ENCODE results near the gene AQP1. TPM values are rescaled to one million over a fixed set of nuclear protein-coding genes. Genes with fewer than 3 reads are reported as not detected.

AQP1 gene
- total RNA-seq, 4 donors from 2014 or later, result 81.9 to 149 (median 113) TPM

GRCh38 chr7:30936650-30937245 is 25.1 kb downstream of the AQP1 start:
- peaks cover 3 to 8% of the 10 kb centered on the region in 2 donors for H3K4me1 ChIP-seq
- no peaks in the 10 kb centered on the region for H3K36me3 ChIP-seq
- no peak overlapping the region for H3K4me3 ChIP-seq
- DNase-seq (no peak), ATAC-seq (no peak)
- H3K27me3 ChIP-seq, result peaks cover 0 to 4% (median 0%) of the 10 kb centered on the region in 3 donors
- no peaks in the 10 kb centered on the region for H3K9me3 ChIP-seq
- H3K27ac ChIP-seq, result no peak overlapping the region
- TF ChIP-seq CTCF (IDR thresholded peaks at IDR 0.05 in 4 of 5, conservative IDR thresholded peaks at IDR 0.05 in 1 of 5) (no peak), POLR2A (IDR thresholded peaks at IDR 0.05) (no peak)
- intact Hi-C loops (cut with DNase I; ENCODE audit: low total_unique reads), result loop anchor here (10.0 kb wide), 1 partner anchor 132 kb away; no protein-coding TSS in a partner anchor
- in situ Hi-C loops (cut with MboI; ENCODE audit: low sequenced_read_pairs in 4 of 4), result no loop called here

GRCh38 chr7:30937416-30937815 is 25.8 kb downstream of the AQP1 start:
- H3K4me3 ChIP-seq, result no peak overlapping the region
- no peaks in the 10 kb centered on the region for H3K36me3 ChIP-seq
- DNase-seq (no peak), ATAC-seq (no peak)
- peaks cover 0 to 4% (median 0%) of the 10 kb centered on the region in 3 donors for H3K27me3 ChIP-seq
- peaks cover 0 to 4% of the 10 kb centered on the region in 2 donors for H3K4me1 ChIP-seq
- intact Hi-C loops (cut with DNase I; ENCODE audit: low total_unique reads) (loop anchor here (10.0 kb wide), 1 partner anchor 133 kb away; no protein-coding TSS in a partner anchor), in situ Hi-C loops (cut with MboI; ENCODE audit: low sequenced_read_pairs in 4 of 4) (no loop called here)
- no peak overlapping the region for H3K27ac ChIP-seq
- no peaks in the 10 kb centered on the region for H3K9me3 ChIP-seq
- TF ChIP-seq CTCF (IDR thresholded peaks at IDR 0.05 in 4 of 5, conservative IDR thresholded peaks at IDR 0.05 in 1 of 5) (no peak), POLR2A (IDR thresholded peaks at IDR 0.05) (no peak)

GRCh38 chr7:30938435-30939316 is 27.0 kb downstream of the AQP1 start:
- H3K27me3 ChIP-seq, result peaks cover 0 to 4% (median 4%) of the 10 kb centered on the region in 3 donors
- intact Hi-C loops (cut with DNase I; ENCODE audit: low total_unique reads) (loop anchor here (10.0 kb wide), 1 partner anchor 134 kb away; no protein-coding TSS in a partner anchor), in situ Hi-C loops (cut with MboI; ENCODE audit: low sequenced_read_pairs in 4 of 4) (no loop called here)
- H3K27ac ChIP-seq, result no peak overlapping the region
- no peaks in the 10 kb centered on the region for H3K36me3 ChIP-seq
- H3K9me3 ChIP-seq, result no peaks in the 10 kb centered on the region
- peaks cover 0 to 4% of the 10 kb centered on the region in 2 donors for H3K4me1 ChIP-seq
- DNase-seq (peak; percentile 38 to 56), ATAC-seq (peak; percentile 58 to 78)
- peak overlapping the region in 1 of 4 donors; percentile 11 for H3K4me3 ChIP-seq
- no peak for TF ChIP-seq POLR2A (IDR thresholded peaks at IDR 0.05)
- TF ChIP-seq CTCF (IDR thresholded peaks at IDR 0.05 in 4 of 5, conservative IDR thresholded peaks at IDR 0.05 in 1 of 5), result peak; percentile 54 to 96 (median 83)

- no peak for TF ChIP-seq POLR2A (IDR thresholded peaks at IDR 0.05)
- no peak for TF ChIP-seq CTCF (IDR thresholded peaks at IDR 0.05 in 4 of 5, conservative IDR thresholded peaks at IDR 0.05 in 1 of 5)
- H3K27me3 ChIP-seq, result peaks cover 0 to 16% (median 4%) of the 10 kb centered on the region in 3 donors
- H3K4me3 ChIP-seq, result no peak overlapping the region
- in situ Hi-C loops (cut with MboI; ENCODE audit: low sequenced_read_pairs in 4 of 4) (no loop called here), intact Hi-C loops (cut with DNase I; ENCODE audit: low total_unique reads) (no loop called here)
- H3K27ac ChIP-seq, result no peak overlapping the region
- ATAC-seq (no peak), DNase-seq (no peak)
- H3K9me3 ChIP-seq, result peaks cover 0 to 8% (median 0%) of the 10 kb centered on the region in 3 donors
- no peaks in the 10 kb centered on the region for H3K36me3 ChIP-seq
- H3K4me1 ChIP-seq, result no peaks in the 10 kb centered on the region
Observed at GRCh38 chr7:30941582-30942323, 30.1 kb downstream of the AQP1 start.

Measured in gastrocnemius medialis (tissue), 4 donors.